GM12864 (cell line): ENCODE measurements around the gene TUBG2.

ENCODE experiments used
- DNase-seq: peaks from one replicate; pipeline ENCODE4 v3.0.0-alpha.2; 2011; ENCODE audit warnings: low read depth
- H3K4me3 ChIP-seq: 2 replicates; pipeline ENCODE4 v1.5.1; 2011; ENCODE audit warnings: mild to moderate bottlenecking, low read depth, low read length, control low read depth
- TF ChIP-seq, protein P1 (sequence below): IDR thresholded peaks from 2 replicates; pipeline ENCODE4 v1.5.1; 2011; ENCODE audit warnings: low read depth, mild to moderate bottlenecking, moderate library complexity, low read length, control low read depth, inconsistent platforms; ENCODE audit errors: missing control alignments

Gene TUBG2

DNA sequence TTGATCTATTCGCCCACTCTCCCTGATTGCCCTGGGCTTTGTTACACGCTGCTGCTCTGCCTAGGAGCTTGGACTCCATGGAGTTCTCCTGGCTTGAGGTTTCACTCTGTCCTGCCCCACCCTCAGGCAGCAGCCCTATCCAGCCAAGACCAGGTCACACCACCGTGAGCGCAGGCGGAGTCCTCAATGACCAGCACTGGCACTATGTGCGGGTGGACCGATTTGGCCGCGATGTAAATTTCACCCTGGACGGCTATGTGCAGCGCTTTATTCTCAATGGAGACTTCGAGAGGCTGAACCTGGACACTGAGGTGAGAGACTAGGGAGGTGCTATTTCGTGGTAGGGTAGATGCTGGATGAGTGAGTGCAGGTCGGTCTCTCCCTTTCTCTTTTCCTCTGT lies 26.7 kb downstream of the TUBG2 start:
- no peak for DNase-seq
- no peak overlapping the region for H3K4me3 ChIP-seq
- TF ChIP-seq, protein P1, sequence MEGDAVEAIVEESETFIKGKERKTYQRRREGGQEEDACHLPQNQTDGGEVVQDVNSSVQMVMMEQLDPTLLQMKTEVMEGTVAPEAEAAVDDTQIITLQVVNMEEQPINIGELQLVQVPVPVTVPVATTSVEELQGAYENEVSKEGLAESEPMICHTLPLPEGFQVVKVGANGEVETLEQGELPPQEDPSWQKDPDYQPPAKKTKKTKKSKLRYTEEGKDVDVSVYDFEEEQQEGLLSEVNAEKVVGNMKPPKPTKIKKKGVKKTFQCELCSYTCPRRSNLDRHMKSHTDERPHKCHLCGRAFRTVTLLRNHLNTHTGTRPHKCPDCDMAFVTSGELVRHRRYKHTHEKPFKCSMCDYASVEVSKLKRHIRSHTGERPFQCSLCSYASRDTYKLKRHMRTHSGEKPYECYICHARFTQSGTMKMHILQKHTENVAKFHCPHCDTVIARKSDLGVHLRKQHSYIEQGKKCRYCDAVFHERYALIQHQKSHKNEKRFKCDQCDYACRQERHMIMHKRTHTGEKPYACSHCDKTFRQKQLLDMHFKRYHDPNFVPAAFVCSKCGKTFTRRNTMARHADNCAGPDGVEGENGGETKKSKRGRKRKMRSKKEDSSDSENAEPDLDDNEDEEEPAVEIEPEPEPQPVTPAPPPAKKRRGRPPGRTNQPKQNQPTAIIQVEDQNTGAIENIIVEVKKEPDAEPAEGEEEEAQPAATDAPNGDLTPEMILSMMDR = no peak

DNA sequence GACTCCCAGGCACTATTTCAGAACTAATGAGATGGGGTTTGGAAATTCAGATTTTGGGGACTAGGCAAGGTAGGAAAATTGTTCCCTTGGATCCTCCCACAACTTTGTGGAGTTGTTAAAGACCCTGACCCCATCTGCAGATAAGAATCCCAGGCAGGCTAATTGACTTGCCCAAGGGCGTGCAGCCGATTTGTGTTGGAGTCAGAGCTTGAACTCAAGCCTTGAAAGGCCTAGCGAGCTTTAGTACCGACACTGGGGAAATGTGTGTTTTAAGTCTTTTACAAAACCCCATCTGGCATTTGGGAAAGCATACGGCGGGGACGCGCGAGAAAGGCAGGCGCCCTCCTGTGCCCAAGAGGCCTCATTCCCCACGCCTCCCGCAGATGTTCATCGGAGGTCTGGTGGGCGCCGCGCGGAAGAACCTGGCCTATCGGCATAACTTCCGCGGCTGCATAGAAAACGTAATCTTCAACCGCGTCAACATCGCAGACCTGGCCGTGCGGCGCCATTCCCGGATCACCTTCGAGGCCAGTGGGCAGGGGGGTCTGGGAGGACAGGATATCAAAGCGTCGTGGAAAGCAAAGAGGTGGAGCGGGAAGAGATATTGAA lies 27.5 kb downstream of the TUBG2 start:
- H3K4me3 ChIP-seq = no peak overlapping the region
- TF ChIP-seq, protein P1 = no peak
- DNase-seq = no peak

DNA sequence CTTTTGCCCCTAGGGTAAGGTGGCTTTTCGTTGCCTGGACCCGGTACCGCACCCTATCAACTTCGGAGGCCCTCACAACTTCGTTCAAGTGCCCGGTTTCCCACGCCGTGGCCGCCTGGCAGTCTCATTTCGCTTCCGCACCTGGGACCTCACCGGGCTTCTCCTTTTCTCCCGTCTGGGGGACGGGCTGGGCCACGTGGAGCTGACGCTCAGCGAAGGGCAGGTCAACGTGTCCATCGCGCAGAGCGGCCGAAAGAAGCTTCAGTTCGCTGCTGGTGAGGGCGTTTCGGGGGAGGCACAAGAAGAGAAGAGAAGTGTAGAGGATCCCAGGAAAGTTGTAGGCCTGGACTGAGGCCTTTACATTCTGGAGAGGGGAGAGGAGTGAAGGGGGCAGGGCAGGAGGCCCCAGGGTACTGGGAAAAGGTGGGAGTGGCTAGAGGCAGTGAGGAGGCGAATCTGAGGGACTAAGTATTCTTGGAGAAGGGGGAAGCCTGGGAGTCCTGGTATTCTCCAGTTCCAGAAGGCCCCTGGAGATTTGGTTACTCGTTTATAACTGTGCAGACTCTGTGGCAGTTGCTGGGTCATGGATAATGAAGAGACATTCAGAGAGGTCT lies 28.7 kb downstream of the TUBG2 start:
- DNase-seq = no peak
- TF ChIP-seq, protein P1 = no peak
- H3K4me3 ChIP-seq = no peak overlapping the region

DNA sequence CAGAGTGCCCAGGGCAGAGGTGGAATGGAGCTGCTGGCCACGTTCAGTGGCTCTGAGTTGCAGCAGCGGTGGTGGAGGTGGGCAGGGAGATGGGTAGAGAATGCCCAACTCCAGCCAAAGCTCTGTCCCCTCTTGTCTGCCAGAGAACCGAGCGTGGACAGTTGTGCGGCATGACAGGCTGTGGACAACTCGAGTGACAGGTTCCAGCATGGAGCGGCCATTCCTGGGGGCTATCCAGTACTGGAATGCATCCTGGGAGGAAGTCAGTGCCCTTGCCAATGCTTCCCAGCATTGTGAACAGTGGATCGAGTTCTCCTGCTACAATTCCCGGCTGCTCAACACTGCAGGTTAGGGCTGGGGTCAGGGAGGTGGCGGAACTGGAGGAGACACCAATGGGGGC lies 31.5 kb downstream of the TUBG2 start:
- TF ChIP-seq, protein P1 = no peak
- no peak overlapping the region for H3K4me3 ChIP-seq
- no peak for DNase-seq

DNA sequence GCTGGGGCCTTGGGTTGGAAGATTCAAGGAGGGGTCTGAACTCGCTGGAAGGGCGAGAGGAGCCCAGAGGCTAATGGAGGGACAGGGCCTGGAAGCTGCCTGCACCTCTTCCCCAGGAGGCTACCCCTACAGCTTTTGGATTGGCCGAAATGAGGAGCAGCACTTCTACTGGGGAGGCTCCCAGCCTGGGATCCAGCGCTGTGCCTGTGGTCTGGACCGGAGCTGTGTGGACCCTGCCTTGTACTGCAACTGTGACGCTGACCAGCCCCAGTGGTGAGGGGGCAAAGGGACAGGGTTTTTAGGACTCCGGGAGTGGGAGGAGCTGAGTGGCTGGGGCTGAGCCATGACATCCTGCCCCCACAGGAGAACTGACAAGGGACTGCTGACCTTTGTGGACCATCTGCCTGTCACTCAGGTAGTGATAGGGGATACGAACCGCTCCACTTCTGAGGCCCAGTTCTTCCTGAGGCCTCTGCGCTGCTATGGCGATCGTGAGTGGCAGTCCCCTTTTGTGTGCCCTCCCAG lies 32.0 kb downstream of the TUBG2 start:
- no peak overlapping the region for H3K4me3 ChIP-seq
- TF ChIP-seq, protein P1 = no peak
- DNase-seq = no peak

DNA sequence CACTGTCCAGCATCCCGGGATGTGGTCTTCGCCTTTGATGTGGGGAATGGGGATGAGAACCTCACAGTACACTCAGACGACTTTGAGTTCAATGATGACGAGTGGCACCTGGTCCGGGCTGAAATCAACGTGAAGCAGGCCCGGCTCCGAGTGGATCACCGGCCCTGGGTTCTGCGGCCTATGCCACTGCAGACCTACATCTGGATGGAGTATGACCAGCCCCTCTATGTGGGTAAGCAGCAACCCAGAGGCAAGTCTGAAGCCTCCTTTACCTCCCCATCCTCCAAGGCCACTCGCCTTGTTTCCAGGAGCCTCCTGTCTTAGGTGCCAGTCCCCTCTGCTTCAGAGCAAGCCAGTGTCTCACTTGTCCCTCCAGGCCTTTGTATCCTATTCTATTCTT lies 33.4 kb downstream of the TUBG2 start:
- DNase-seq = no peak
- TF ChIP-seq, protein P1 = no peak

DNA sequence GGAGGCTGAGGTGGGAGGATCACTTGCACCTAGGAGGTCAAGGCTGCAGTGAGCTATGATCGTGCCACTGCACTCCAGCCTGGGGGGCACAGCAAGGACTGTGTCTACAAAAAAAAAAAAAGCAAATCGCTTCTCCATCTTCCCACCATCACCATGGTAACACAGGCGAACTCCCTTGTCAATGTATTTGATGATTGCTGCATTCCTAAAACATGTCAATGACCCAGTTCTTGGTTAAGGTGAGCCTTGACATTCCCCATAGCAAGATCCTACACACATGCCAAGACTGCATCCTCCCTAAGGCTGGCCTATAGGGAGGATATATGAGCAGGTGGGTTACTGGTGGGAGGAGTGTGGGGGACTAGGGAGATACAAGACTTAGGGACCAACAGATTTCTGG lies 35.4 kb downstream of the TUBG2 start:
- no peak for DNase-seq
- no peak overlapping the region for H3K4me3 ChIP-seq
- TF ChIP-seq, protein P1 = no peak

More for the DNA sequence above, 33.4 kb downstream of the TUBG2 start:
- H3K4me3 ChIP-seq = no peak overlapping the region
